HG03575 (cell line): Measurements from ENCODE around the gene TMEM139.
A peak's percentile ranks its signal among the peaks of the same experiment; 100 is the strongest.
"Not testable (repeated sequence)": the region's sequence is repeated elsewhere in the genome, so short reads cannot be mapped to it uniquely, and the experiment has no call there.

Source experiments
- ATAC-seq: cut with Tn5 transposase; IDR thresholded peaks from one replicate; pipeline ENCODE4 v1.9.1; 2021; ENCODE audit not compliant: unreplicated experiment, insufficient number of reproducible peaks, low FRiP score; ENCODE audit errors: extremely low read depth

The TMEM139 gene

GRCh38 chr7:143286522-143286890 lies 1.7 kb downstream of the TMEM139 start:
- no peak for ATAC-seq

- no peak for ATAC-seq
These were observed 2.7 kb downstream of the TMEM139 start for GRCh38 chr7:143287339-143287934.

- peak; percentile 50 for ATAC-seq
These were observed 3.4 kb downstream of the TMEM139 start, which contains the start of gene CASP2 for GRCh38 chr7:143287935-143288826. Gene CASP2, plus strand, starts transcription at chr7:143288351. Its CDS starts 105 bp downstream, at chr7:143288456.

- ATAC-seq: peak; percentile 2
These were observed 4.1 kb downstream of the TMEM139 start for GRCh38 chr7:143288836-143289235.

GRCh38 chr7:143289421-143289820 lies 4.7 kb downstream of the TMEM139 start:
- ATAC-seq: no peak

GRCh38 chr7:143289888-143290287 lies 5.1 kb downstream of the TMEM139 start:
- ATAC-seq: not testable (repeated sequence)

GRCh38 chr7:143290293-143290692 lies 5.5 kb downstream of the TMEM139 start:
- ATAC-seq: no peak

- no peak for ATAC-seq
These were observed 8.1 kb downstream of the TMEM139 start for GRCh38 chr7:143292876-143293275.

- ATAC-seq: no peak
These were observed 11.1 kb downstream of the TMEM139 start for GRCh38 chr7:143295870-143296269.

GRCh38 chr7:143296686-143297085 lies 11.9 kb downstream of the TMEM139 start:
- ATAC-seq: no peak

- ATAC-seq: no peak
These were observed 14.6 kb downstream of the TMEM139 start for GRCh38 chr7:143299346-143299745.

- ATAC-seq: no peak
These were observed 15.1 kb downstream of the TMEM139 start for GRCh38 chr7:143299840-143300239.

- no peak for ATAC-seq
These were observed 16.5 kb downstream of the TMEM139 start for GRCh38 chr7:143300959-143301935.

GRCh38 chr7:143303733-143304132 lies 19.0 kb downstream of the TMEM139 start:
- ATAC-seq: no peak

GRCh38 chr7:143304938-143305337 lies 20.2 kb downstream of the TMEM139 start:
- no peak for ATAC-seq

- ATAC-seq: no peak
These were observed 20.8 kb downstream of the TMEM139 start for GRCh38 chr7:143305423-143306070.

GRCh38 chr7:143308632-143309031 lies 23.9 kb downstream of the TMEM139 start:
- ATAC-seq: no peak

- no peak for ATAC-seq
These were observed 29.4 kb downstream of the TMEM139 start for GRCh38 chr7:143314127-143314526.

- ATAC-seq: no peak
These were observed 31.0 kb downstream of the TMEM139 start, which contains the start of gene CLCN1 for GRCh38 chr7:143315776-143316175. Gene CLCN1, plus strand, starts transcription at chr7:143316111. Its CDS starts 102 bp downstream, at chr7:143316213.
